Cerebellar nuclear complex (tissue), 1 donor: ENCODE data around the gene SLC25A22.

Source experiments
- DNase-seq, 2 experiments: peaks; one replicate each; lab custom pipeline; 2025; lab: John Stamatoyannopoulos, UW

The SLC25A22 gene

GRCh38 chr11:803467-803742, 5.3 kb upstream of the SLC25A22 start:
- no peak for DNase-seq

DNA sequence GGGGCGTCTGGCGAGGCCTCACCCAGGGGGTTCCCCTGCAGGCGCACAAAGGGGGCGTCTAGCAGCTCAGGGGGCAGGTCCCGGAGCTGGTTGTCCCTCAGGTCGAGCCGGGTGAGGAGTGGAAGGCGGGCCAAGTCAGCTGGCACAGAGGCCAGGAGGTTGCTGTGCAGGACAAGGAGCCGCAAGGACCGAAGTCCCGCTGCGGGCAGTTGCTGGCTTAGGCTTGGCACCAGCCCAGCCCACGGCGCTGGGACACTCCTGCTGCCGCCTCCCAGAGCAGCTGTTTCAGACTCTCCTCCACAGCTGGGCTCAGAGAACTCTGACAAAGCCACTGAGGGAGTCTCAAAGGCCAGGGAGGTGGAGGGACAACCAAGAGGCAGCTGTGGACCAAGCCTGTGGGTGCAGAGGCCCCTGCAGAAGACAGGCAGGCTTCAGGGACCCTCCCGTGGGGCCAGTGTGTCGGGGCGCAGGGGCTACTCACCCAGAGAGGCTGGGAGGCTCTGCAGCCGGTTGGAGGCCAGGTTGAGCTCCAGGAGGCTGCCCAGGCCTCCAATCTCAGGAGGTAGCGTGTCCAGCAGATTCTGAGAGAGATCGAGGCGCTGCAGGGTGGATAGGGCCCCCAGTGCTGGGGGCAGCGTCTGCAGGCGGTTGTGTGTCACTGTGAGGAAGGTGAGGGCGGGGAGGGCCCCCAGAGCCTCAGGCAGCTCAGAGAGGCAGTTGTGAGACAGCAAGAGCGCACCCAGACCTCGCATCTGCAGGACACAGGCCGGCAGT, 4.8 kb upstream of the SLC25A22 start:
- DNase-seq, result no peak

- no peak for DNase-seq
Observed at GRCh38 chr11:802018-802617, 4.0 kb upstream of the SLC25A22 start.

DNA sequence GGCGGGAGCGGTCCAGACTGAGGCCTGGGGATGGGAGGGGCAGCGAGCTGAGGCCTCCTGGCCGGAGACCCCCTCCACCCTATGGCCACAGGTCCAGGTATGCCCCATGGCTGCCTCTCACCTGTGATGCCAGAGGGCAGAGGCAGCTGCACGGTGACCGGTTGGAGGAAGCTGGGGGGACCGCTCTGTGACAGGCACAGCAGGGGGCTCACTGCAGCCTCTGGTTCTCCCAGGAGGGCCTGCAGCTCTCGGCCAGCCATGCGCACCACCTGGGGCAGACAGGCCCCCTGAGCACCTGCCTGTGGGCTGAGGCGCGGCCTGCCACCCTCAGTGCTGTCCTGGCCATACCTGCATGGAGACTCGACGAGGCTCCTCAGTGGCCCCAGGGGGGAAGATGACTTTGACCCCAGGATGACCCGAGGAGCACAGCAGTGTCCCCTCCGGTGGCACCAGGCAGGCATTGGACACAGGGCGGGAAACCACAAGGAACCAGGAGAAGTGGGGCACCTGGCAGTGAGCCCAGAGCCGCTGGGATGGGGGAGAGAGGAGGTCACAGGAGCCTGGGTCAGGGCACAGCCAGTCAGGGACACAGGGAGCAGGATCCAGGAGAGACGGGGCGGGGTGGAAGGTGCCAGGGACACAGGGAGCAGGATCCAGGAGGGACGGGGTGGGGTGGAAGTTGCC, 3.2 kb upstream of the SLC25A22 start:
- DNase-seq, result no peak

GRCh38 chr11:800473-800872, 2.4 kb upstream of the SLC25A22 start:
- no peak for DNase-seq

DNA sequence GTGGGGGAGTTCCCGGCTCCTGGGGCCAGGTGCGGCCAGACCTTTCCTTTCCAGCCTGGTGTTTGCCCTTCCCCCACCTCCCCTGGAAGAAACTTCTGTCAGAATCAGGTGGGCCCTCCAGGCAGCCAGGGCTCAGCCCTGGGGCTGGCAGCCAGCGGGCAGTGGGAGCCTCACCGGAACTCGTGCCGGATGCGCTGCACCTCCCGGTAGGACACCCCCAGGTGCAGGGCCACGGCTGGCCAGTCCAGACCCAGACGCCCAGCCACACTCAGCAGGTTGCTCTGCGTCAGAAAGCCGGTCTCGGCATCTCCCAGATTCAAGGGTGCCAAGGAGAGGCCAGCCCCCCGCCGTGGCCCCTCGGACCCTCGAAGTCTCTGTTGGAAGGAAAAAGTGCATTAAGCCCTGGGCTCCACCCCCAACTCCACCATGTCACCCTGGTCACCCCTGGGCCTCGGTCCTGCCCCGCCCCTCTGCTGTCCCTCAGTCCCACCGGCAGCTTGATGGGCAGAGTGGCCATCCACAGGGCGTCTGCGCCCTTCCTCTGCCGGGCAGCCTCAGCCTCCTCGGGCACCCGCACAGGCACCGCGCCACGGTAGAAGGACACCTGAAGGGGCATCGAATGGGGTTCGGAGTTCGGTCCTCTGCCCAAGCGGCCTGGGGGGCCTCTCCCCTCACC, 1.7 kb upstream of the SLC25A22 start:
- no peak for DNase-seq

GRCh38 chr11:797296-798092, 587 bp downstream of the SLC25A22 start:
- no peak for DNase-seq

GRCh38 chr11:796565-797295, 1.4 kb downstream of the SLC25A22 start:
- DNase-seq, result no peak

DNA sequence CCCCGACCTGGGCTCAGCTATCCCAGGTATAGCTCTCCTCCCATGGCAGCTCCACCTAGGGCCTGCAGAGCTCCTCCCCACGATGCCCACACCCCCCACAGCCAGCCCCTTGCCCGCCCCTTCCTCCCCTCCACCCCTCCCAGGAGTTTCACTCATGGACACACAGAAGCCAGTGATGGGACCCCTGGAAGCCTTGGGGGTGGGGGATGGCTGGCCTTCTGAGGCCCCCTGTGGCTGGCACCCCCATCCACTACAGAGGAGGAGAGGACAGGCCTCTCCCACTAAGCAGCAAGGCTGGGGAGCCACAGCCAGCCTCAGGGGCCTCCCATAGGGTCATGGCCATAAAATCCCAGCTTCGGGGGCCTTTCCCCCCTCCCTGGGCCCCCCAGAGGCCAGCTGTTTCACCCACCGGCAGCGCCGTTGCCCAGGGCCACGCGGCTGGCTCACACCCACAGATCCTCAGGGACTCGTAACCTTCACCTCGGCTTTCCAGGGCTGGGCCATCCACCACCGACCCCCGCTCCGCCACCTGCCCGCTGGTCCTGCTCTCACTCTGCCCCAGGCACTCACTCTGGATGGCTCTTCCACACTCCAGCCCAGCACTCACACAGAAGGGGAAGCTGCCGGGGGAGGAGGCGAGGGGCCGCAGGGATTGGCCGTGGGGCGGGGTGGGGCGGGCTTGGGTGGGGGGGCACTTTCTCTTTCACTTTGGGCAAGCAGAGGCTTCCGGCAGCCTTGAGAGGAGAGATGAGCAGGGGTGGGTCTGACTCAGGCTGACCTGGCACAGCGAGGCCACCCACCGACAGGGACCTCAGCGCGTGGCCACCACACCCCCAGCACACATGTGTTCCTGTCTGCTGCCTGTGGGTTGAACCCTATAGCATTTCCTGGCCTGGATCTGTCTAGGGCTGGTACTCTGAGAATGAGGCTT, 2.2 kb downstream of the SLC25A22 start:
- no peak for DNase-seq

DNA sequence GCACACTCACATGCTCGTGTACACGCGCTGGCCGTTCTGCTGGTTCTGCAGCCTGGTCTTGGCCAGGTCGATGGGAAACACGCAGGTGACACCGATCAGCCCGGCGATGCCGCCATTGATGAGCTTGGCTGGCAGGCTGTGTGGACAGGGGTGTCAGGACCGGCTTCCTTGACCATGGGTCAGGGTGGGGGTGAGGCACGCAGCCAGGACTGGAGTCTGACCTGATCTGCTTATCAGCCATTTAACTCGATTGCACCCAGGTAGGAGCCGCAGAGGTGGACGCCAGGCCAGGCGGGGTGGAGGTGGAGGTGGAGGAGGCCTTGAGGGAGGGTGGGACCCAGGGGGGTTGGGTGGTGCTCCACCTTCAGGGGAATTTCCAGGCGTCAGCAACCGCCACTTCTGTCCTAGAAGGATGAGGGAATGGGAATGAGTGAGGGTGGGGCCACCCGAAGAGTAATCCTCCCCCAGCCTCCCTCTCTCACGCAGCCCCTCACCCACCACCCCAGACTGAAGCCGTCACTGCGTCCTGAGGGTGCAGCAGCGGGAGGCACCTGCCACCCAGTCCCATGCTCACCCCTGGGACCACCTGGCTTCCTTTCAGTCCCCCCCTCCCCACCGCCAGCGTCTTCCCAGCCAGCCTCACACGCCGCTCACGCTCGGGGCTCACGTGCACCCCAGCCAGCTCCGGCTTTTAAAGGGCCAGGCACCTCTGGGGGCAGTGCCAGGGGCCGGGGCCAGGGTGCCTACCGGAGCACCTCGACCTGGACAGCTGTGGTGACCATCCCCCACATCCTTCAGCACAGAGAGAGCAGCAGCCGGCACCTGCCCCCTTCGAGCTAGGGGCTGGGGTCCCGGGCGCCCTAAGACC, 3.1 kb downstream of the SLC25A22 start:
- DNase-seq, result no peak

- no peak for DNase-seq
Observed at GRCh38 chr11:794013-794765, 3.9 kb downstream of the SLC25A22 start.

DNA sequence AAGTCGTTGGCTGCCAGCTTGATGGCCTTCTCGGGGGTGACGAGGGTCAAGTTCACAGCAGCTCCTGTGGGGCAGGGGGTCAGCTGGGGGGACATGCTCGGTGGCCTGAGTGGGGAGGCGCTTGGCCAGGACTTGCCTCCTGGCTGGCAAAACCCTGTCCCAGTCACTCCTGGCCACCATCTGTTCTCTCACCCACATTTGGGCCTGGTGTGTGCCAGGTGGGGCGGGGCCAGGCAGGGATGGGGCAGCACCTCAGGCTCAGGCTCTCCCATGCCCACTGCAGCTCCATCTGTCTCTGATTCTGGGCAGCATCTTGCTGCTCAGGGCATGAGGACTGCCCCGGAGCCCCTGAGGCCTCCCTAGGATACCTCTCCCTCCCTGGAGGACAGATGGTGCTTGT, 4.5 kb downstream of the SLC25A22 start:
- peak; percentile 83 to 89 for DNase-seq

- no peak for DNase-seq
Observed at GRCh38 chr11:792873-793272, 5.2 kb downstream of the SLC25A22 start.

DNA sequence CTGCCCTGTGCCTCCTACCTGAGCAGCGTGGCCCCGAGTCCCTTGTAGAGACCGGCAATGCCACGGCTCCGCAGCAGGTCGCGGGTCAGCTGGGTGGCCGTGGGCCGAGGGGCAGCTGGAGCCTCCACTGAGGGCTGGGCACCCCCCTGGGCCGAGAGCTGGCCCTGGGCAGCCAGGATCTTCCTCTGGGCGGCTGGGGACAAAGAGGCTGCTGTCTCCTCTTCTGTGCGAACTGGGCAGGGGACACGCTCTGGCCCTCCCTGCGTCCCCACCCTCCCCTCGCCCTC, 5.6 kb downstream of the SLC25A22 start:
- no peak for DNase-seq

DNA sequence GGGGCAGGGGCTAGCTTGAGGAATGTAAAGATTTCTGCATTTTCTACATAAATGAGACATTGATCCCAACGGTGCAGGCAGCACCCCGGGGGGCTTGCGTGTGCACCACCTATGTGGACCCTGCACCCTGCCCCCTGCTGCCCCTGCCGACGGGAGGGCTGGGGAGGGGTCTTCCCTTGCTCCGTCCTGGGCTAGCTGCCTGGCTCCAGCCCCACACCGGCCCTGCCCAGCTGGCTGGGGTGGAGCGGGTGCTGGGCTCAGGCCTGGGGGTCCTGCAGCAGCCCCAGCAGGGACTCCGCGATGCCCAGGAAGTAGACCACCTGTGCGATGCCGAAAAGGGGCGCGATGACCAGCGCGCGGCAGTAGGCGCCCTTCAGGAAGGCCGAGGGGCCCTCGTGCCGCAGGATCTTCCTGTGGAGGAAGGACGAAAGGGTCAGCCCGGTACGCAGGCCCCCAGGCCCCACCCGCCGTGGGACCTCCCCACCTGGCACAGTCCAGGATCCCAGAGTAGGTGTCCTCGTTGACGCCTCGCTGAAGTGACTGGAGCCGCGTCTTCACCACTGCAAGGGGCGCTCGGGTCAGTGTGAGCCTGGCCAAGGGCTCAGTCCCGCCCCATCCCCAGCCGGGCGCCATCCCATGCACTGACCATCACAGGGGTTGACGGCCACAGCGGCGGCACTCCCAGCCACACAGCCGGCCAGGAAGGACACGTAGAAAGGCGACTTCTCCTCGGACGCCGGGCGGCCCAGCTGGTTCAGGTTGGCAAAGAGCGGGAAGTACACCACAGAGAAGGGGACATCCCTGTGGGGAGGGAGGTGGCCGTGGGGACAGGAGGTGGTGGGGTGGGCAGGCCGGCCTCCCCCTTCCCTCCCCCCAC, 6.2 kb downstream of the SLC25A22 start:
- no peak for DNase-seq

- no peak for DNase-seq
Observed at GRCh38 chr11:790721-791564, 7.1 kb downstream of the SLC25A22 start.

DNA sequence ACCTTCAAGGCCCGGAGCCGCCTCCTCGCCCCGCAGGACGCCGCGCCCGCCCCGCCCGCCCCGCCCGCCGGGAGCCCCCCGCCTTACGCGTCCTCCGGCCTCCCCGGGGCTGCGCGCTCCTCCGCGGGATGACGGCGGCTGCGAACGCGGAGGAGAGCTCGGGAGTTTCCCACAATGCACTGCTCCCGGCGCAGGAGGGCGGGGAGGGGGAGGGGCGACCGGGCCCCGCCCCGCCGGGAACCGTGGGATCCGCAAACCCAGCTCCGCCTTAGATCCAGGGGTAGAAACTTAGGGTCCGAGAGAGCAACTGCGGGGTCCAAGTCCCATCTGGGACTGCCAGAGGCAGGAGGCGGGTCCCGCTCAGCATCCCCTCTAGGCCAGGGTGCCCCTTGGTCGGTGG, 8.1 kb downstream of the SLC25A22 start, which contains the start of gene CEND1:
CEND1 (minus strand) TSS at position 148 of the 400 bp plus-strand sequence. CDS start 1,514 bp downstream, outside the sequence.
- DNase-seq, result no peak
